T-cell (primary cell): ENCODE data around the gene SP140L. TPM values are rescaled to one million over a fixed set of nuclear protein-coding genes. Genes with fewer than 3 reads are reported as not detected.
"Not testable (repeated sequence)": the region's sequence is repeated elsewhere in the genome, so short reads cannot be mapped to it uniquely, and the experiment has no call there.

Experiments used
- ATAC-seq, 4 experiments: fragments of 200-7000 bp in 3 of 4; fragments of 150-1000 bp in 1 of 4; cut with Tn5 transposase; replicated peaks in 1 of 4; 1 replicate in 3 of 4; 2 replicates in 1 of 4; pipeline ENCODE4 v1.10.0; 2021; ENCODE audit warnings: moderate library complexity in 3 of 4, mild to moderate bottlenecking in 2 of 4, moderate number of reproducible peaks in 1 of 4
- CTCF ChIA-PET, 2 donors: fragments of 300-600 bp; sonication (Branson Sonifier 250); formaldehyde crosslinking; loops; one replicate each; lab custom pipeline; 2022; ENCODE audit warnings: antibody characterized with exemption in 2 of 2; lab: Charles Lee
- POLR2A ChIA-PET, 2 donors: fragments of 300-600 bp; sonication (Branson Sonifier 250); formaldehyde crosslinking; loops; one replicate each; lab custom pipeline; 2022; ENCODE audit warnings: antibody characterized with exemption in 2 of 2; lab: Charles Lee
- DNase-seq, 35 experiments: peaks; one replicate each; pipeline versions ENCODE4 v3.0.0 to v3.0.0-alpha.2; 2013 to 2023
- H3K27ac ChIP-seq: one replicate; pipeline ENCODE4 v1.5.1; 2013; ENCODE audit warnings: low read length
- H3K27me3 ChIP-seq, 2 experiments: replicated peaks in 1 of 2; 1 replicate in 1 of 2; 2 replicates in 1 of 2; pipeline versions ENCODE4 v1.6.1 to v1.7.0; 2013; ENCODE audit warnings: low read length in 1 of 2, mixed read lengths in 1 of 2; ENCODE audit not compliant: control insufficient read depth in 2 of 2, insufficient read depth in 2 of 2; ENCODE audit errors: extremely low read depth in 1 of 2
- H3K36me3 ChIP-seq, 2 donors: 1 replicate in 1 of 2; 2 replicates in 1 of 2; pipeline versions ENCODE4 v1.6.1 to v1.7.0; 2013; ENCODE audit warnings: low read length in 1 of 2; ENCODE audit not compliant: control insufficient read depth in 2 of 2, insufficient read depth in 1 of 2; ENCODE audit errors: extremely low read depth in 1 of 2
- H3K4me1 ChIP-seq, 2 experiments: 1 replicate in 1 of 2; 2 replicates in 1 of 2; pipeline versions ENCODE4 v1.6.1 to v1.7.0; 2013; ENCODE audit warnings: low read length in 2 of 2, mixed read lengths in 1 of 2; ENCODE audit not compliant: insufficient read depth in 2 of 2, control insufficient read depth in 1 of 2; ENCODE audit errors: extremely low read depth in 1 of 2
- H3K4me3 ChIP-seq, 2 donors: 1 replicate in 1 of 2; 2 replicates in 1 of 2; pipeline versions ENCODE4 v1.5.1 to v1.7.0; 2013; ENCODE audit warnings: mild to moderate bottlenecking in 2 of 2, low read length in 1 of 2, moderate library complexity in 1 of 2; ENCODE audit not compliant: control insufficient read depth in 1 of 2; ENCODE audit errors: extremely low read depth in 1 of 2
- H3K9me3 ChIP-seq: 2 replicates; pipeline ENCODE4 v1.7.0; 2013
- H3K27ac Mint-ChIP-seq, 2 donors: one replicate each; pipeline ENCODE4 v1.8.0; 2020 to 2021; ENCODE audit warnings: mild to moderate bottlenecking in 2 of 2, mixed read lengths in 2 of 2
- H3K27me3 Mint-ChIP-seq, 2 donors: one replicate each; pipeline ENCODE4 v1.8.0; 2021 to 2022; ENCODE audit warnings: mixed read lengths in 2 of 2
- H3K36me3 Mint-ChIP-seq: one replicate; pipeline ENCODE4 v1.8.0; 2021; ENCODE audit warnings: mixed read lengths
- H3K4me1 Mint-ChIP-seq, 3 donors: one replicate each; pipeline ENCODE4 v1.8.0; 2020 to 2022; ENCODE audit warnings: mixed read lengths in 3 of 3, mild to moderate bottlenecking in 1 of 3
- H3K4me3 Mint-ChIP-seq, 3 donors: one replicate each; pipeline ENCODE4 v1.8.0; 2020 to 2022; ENCODE audit warnings: mild to moderate bottlenecking in 3 of 3, mixed read lengths in 3 of 3, moderate library complexity in 3 of 3
- H3K9me3 Mint-ChIP-seq, 3 donors: one replicate each; pipeline ENCODE4 v1.8.0; 2020 to 2022; ENCODE audit warnings: mixed read lengths in 3 of 3
- WGBS: methylation state at CpG from one replicate; pipeline ENCODE4 v1.1.5; 2013; ENCODE audit warnings: missing lambda C conversion rate; ENCODE audit not compliant: insufficient coverage; 5-methylcytosine and 5-hydroxymethylcytosine counted together
- total RNA-seq, 35 experiments: library from RNA in 6 of 35; stranded (reverse) in 6 of 35; fragments of 120-200 nt in 1 of 35; gene quantifications; one replicate each; pipeline versions ENCODE4 v1.2.1 to v1.2.4 and lab custom pipeline; 2013 to 2026

The SP140L gene
- total RNA-seq, result 100 to 1,000 TPM in 1 of 5 donors, 10 to 100 TPM in 4; 80.8 to 104 (median 82.0) TPM
- total RNA-seq (2013), result 73.9 TPM
- total RNA-seq (lab: John Stamatoyannopoulos, UW), result 38.1 to 105 (median 80.3) reads per million in 29 experiments

DNA sequence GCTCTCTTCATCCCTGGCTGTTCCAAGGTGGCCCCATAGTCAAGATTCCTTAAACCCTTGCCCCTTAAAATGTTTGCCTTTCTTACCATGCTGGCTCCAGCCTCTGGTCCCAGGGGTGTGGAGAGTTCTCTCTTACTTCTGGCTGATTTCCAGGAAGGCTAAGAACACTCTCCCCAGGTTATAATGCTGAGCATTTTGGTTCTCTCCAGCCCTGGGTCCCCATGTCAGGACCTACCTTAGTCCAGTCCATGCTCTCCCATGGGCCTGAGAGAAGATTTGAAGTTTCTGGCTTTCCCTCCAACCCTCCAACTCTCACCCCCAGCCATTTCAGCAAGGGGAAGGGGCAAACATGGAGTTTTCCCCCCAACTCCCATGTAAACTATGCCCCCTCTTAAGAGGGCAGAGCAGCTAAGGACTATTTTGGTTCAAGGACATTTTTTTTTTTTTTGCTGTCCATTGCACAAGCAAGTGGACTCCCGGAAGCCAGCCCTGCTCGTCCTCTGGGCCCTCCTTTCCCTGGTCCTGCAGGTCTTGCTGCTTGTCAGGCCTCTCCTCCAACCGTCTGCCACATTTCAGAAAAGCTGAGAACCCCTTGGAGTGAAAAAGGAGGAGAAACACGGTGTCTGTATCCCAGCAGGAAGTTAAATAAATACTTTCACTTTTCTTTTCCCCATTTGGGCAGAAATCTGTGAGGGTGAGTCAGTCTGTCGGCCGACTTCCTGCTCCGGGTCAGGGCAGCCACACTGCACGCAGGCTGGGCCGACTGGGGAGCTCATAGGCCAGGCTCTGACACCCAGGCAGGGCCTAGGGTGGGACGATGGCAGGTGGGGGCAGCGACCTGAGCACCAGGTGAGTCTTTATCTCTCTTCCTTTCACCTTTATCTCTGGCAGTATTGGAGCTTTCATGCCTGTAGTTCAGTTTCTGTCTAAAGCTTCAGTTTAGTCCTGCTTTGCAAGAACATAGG, at the start of gene SP140L:
Gene SP140L (plus strand): TSS at position 741 of the 965 bp plus-strand sequence. CDS start 77 bp downstream, at position 818.
- H3K4me1 ChIP-seq, result peaks cover 21 to 54% of the 10 kb centered on the region in 2 experiments
- H3K27me3 ChIP-seq, result no peaks in the 10 kb centered on the region
- ChIA-PET POLR2A (interaction anchor here (0.6 to 0.7 kb wide), 7 partner anchors 40 to 1455 kb away, joined by 3 to 9 read pairs (median 3); no protein-coding TSS in a partner anchor), CTCF (interaction anchor here (0.5 to 1.3 kb wide), 2 partner anchors 10 to 40 kb away, joined by 3 to 4 read pairs; no protein-coding TSS in a partner anchor)
- peaks cover 81 to 88% (median 85%) of the 10 kb centered on the region in 3 donors for H3K4me1 Mint-ChIP-seq
- no peaks in the 10 kb centered on the region for H3K9me3 Mint-ChIP-seq
- peaks cover 0 to 13% of the 10 kb centered on the region in 2 donors for H3K36me3 ChIP-seq
- ATAC-seq, result peak; percentile 99 to 100 (median 100)
- H3K4me3 Mint-ChIP-seq, result peak within 1 kb of the TSS; percentile 90 to 94 (median 92)
- no peaks in the 10 kb centered on the region for H3K9me3 ChIP-seq
- peak within 1 kb of the TSS; percentile 96 for H3K27ac ChIP-seq
- H3K36me3 Mint-ChIP-seq, result peaks cover 23% of the 10 kb centered on the region
- peak within 1 kb of the TSS; percentile 70 to 82 for H3K4me3 ChIP-seq
- DNase-seq, result peak; percentile 56 to 85 (median 72)
- H3K27me3 Mint-ChIP-seq, result no peaks in the 10 kb centered on the region
- WGBS, result no CpG with 5 or more reads among the region's 11 CpGs
- peak within 1 kb of the TSS; percentile 98 to 99 for H3K27ac Mint-ChIP-seq

DNA sequence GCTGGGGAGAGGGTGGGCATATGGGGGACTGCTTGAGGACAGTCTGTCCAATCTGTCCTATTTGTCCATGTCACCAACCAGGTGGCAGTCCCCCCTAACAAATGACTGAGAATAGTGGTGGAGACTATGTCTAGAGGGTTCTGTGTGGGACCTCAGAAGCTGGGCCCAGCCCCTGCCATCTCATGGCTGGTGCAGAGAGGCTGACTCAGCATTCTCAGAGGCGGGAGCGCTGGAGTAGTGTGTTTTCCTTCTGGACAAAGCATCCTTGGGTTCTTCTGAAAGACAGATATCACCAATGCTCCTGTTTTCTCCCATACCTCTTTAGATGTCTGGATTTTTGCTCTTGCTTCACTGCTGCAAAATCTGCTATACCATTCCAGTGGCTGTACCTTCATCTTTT, 44.1 kb upstream of the SP140L start:
- H3K27ac Mint-ChIP-seq, result no peak overlapping the region
- H3K4me3 Mint-ChIP-seq, result no peak overlapping the region
- ATAC-seq, result no peak
- Histone ChIP-seq H3K27ac (no peak overlapping the region), H3K27me3 (no peaks in the 10 kb centered on the region), H3K36me3 (peaks cover 0 to 26% of the 10 kb centered on the region in 2 donors), H3K4me1 (no peaks in the 10 kb centered on the region), H3K9me3 (no peaks in the 10 kb centered on the region), H3K4me3 (no peak overlapping the region)
- H3K36me3 Mint-ChIP-seq, result peaks cover 64% of the 10 kb centered on the region
- no peak for DNase-seq
- POLR2A ChIA-PET, result no interaction called here
- peaks cover 0 to 23% (median 7%) of the 10 kb centered on the region in 3 donors for H3K4me1 Mint-ChIP-seq
- WGBS, result 60% methylated on average over 1 of the region's 2 CpGs
- H3K27me3 Mint-ChIP-seq, result no peaks in the 10 kb centered on the region
- CTCF ChIA-PET, result no interaction called here
- H3K9me3 Mint-ChIP-seq, result peaks cover 0 to 4% (median 0%) of the 10 kb centered on the region in 3 donors

DNA sequence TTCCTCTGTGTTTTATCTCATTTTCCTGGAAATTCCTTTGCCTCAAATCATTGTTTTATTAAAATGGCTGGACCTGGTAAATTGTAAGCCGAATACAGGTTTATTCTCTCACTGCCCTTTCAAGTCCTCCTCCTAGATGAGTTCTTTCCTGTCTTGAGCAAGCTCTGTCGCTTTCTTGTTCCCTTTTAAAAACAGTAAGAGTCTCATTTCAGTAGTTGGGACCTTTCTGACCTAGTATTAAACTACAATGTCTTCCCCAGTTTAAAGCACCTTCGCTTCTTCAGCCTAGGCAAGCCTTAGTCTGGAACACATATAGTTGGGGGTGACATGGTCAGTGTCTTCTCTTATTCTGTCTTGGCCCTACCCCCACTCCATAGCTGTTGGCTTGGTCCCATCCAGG, 40.9 kb upstream of the SP140L start:
- H3K27me3 ChIP-seq, result no peaks in the 10 kb centered on the region
- H3K36me3 ChIP-seq, result peaks cover 0 to 51% of the 10 kb centered on the region in 2 donors
- DNase-seq, result no peak
- H3K4me1 Mint-ChIP-seq, result peaks cover 13 to 29% (median 14%) of the 10 kb centered on the region in 3 donors
- H3K4me1 ChIP-seq, result no peaks in the 10 kb centered on the region
- peaks cover 74% of the 10 kb centered on the region for H3K36me3 Mint-ChIP-seq
- no peak overlapping the region for H3K27ac ChIP-seq
- H3K27ac Mint-ChIP-seq, result no peak overlapping the region
- H3K4me3 Mint-ChIP-seq, result no peak overlapping the region
- no CpG with 5 or more reads among the region's 3 CpGs for WGBS
- H3K27me3 Mint-ChIP-seq, result no peaks in the 10 kb centered on the region
- peaks cover 0 to 10% (median 0%) of the 10 kb centered on the region in 3 donors for H3K9me3 Mint-ChIP-seq
- POLR2A ChIA-PET, result no interaction called here
- CTCF ChIA-PET, result no interaction called here
- no peaks in the 10 kb centered on the region for H3K9me3 ChIP-seq
- no peak for ATAC-seq
- H3K4me3 ChIP-seq, result no peak overlapping the region

GRCh38 chr2:230289311-230289710, 37.7 kb upstream of the SP140L start:
- H3K27me3 ChIP-seq, ATAC-seq, H3K27ac ChIP-seq, H3K27me3 Mint-ChIP-seq, H3K4me3 ChIP-seq, H3K9me3 ChIP-seq, POLR2A ChIA-PET, H3K4me3 Mint-ChIP-seq, H3K4me1 ChIP-seq, H3K27ac Mint-ChIP-seq: not testable (repeated sequence)
- peaks cover 0 to 68% of the 10 kb centered on the region in 2 donors for H3K36me3 ChIP-seq
- WGBS, result no CpG with 5 or more reads among the region's 4 CpGs
- peaks cover 12 to 26% (median 13%) of the 10 kb centered on the region in 3 donors for H3K4me1 Mint-ChIP-seq
- H3K36me3 Mint-ChIP-seq, result peaks cover 83% of the 10 kb centered on the region
- peak in 9 of 35 experiments; percentile 4 to 55 (median 6) for DNase-seq
- H3K9me3 Mint-ChIP-seq, result peaks cover 0 to 10% (median 3%) of the 10 kb centered on the region in 3 donors
- CTCF ChIA-PET, result interaction anchor here in 1 of 2 donors (0.7 kb wide), 1 partner anchor 61 kb away, joined by 3 read pairs; no protein-coding TSS in a partner anchor

DNA sequence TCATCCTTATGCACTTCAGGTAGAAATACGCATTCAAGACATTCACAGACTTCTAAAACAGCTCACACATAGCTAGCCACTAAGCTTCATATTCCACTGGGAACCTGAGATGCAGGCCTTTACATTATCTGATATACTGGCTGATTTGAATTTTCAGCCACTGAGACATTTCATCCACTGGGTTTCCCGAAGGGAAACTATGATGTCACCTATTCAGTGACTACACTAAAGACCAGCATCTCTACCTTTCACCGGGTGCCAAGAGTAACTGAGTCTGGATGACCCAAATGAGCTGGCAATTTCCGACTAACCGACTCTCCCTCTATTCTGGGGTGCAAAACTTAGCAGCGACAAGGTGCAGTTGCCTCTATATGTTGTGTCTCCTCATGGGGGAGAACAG, 31.8 kb upstream of the SP140L start:
- Histone ChIP-seq H3K4me3 (no peak overlapping the region), H3K36me3 (peaks cover 0 to 83% of the 10 kb centered on the region in 2 donors), H3K27ac (no peak overlapping the region), H3K9me3 (no peaks in the 10 kb centered on the region), H3K27me3 (no peaks in the 10 kb centered on the region), H3K4me1 (no peaks in the 10 kb centered on the region)
- peak overlapping the region in 1 of 2 donors; percentile 12 for H3K27ac Mint-ChIP-seq
- H3K27me3 Mint-ChIP-seq, result no peaks in the 10 kb centered on the region
- H3K36me3 Mint-ChIP-seq, result peaks cover 93% of the 10 kb centered on the region
- peaks cover 5 to 7% (median 7%) of the 10 kb centered on the region in 3 donors for H3K9me3 Mint-ChIP-seq
- ChIA-PET POLR2A (no interaction called here), CTCF (interaction anchor here in 1 of 2 donors (0.7 kb wide), 1 partner anchor 315 kb away, joined by 3 read pairs; no protein-coding TSS in a partner anchor)
- H3K4me3 Mint-ChIP-seq, result no peak overlapping the region
- 96% methylated on average over 5 of the region's 6 CpGs for WGBS
- peaks cover 0 to 1% (median 0%) of the 10 kb centered on the region in 3 donors for H3K4me1 Mint-ChIP-seq
- ATAC-seq, result no peak
- no peak for DNase-seq

GRCh38 chr2:230296917-230297316, 30.1 kb upstream of the SP140L start:
- Histone ChIP-seq H3K4me3 (no peak overlapping the region), H3K36me3 (peaks cover 0 to 75% of the 10 kb centered on the region in 2 donors), H3K27me3 (no peaks in the 10 kb centered on the region), H3K9me3 (no peaks in the 10 kb centered on the region), H3K4me1 (no peaks in the 10 kb centered on the region), H3K27ac (no peak overlapping the region)
- no peak for DNase-seq
- no peak for ATAC-seq
- ChIA-PET CTCF (no interaction called here), POLR2A (interaction anchor here in 1 of 2 donors (0.6 kb wide), 1 partner anchor 125 kb away, joined by 3 read pairs; no protein-coding TSS in a partner anchor)
- no peaks in the 10 kb centered on the region for H3K27me3 Mint-ChIP-seq
- no peak overlapping the region for H3K4me3 Mint-ChIP-seq
- peaks cover 7 to 13% (median 8%) of the 10 kb centered on the region in 3 donors for H3K9me3 Mint-ChIP-seq
- no peak overlapping the region for H3K27ac Mint-ChIP-seq
- peaks cover 91% of the 10 kb centered on the region for H3K36me3 Mint-ChIP-seq
- peaks cover 0 to 13% (median 5%) of the 10 kb centered on the region in 3 donors for H3K4me1 Mint-ChIP-seq
